Dedifferentiated amniotic fluid mesenchymal stem cell (primary cell): ENCODE data around the gene SF3B1.
"Not testable (repeated sequence)": the region's sequence is repeated elsewhere in the genome, so short reads cannot be mapped to it uniquely, and the experiment has no call there.

Experiments used
- DNase-seq: peaks from one replicate; pipeline ENCODE4 v3.0.0-alpha.2; 2016; ENCODE audit errors: extremely low spot score

The SF3B1 gene

GRCh38 chr2:197434541-197435513 lies at the start of gene SF3B1:
Gene SF3B1, minus strand, starts transcription at chr2:197435028. Its CDS starts 29 bp downstream, at chr2:197434999.
- peak; percentile 96 for DNase-seq

DNA sequence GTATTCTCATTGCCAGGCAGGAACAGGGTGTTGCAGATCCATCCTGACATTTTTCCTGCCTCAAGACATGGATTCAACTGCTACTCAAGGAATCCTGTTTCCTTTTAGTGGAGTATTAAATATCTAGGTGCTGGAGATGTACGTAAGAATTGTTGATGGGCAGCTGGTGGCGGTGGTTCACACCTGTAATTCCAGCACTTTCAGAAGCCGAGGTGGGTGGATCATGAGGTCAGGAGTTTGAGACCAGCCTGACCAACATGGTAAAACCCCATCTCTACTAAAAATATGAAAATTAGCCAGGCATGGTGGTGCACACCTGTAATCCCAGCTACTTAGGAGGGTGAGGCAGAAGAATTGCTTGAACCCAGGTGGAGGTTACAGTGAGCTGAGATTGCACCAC lies 49.4 kb upstream of the SF3B1 start:
- not testable (repeated sequence) for DNase-seq

GRCh38 chr2:197480165-197481036 lies 45.6 kb upstream of the SF3B1 start:
- DNase-seq = no peak

DNA sequence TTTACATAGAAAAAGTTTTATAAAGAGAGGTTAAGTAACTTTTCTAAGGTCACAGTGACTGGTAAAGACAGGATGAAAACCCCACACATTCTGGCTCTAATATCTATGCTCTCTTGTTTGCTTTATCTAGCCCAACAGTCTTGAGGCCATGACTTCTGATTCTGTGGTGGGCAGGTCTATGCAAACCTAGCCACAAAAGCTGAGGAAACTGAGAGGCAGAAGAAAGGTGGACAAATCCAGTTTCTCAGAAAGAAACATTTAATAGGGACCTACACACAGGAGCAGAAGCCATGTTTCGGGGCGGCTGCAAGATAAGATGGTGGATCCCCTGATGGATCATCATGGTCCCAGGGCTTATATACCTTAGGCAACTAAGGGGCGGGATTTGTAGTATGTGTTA lies 43.0 kb upstream of the SF3B1 start:
- DNase-seq = no peak

DNA sequence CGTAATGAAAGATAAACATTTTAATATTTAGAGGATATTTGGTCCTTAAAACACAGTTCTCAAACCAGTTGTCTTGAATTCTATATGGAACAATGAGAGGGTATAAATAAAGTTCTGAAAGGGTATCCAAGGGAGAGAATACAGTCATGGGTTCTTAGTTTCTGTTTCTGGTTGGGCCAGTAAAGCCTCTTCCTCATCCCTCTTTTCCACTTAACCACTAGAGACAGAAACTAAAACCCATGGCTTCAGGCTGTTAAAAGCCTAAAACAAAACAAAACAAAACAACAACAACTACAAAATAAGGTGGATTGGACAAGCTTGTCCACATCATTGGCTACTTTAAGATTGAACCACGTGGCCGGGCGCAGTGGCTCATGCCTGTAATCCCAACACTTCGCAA lies 37.3 kb upstream of the SF3B1 start:
- no peak for DNase-seq

GRCh38 chr2:197464175-197464574 lies 29.3 kb upstream of the SF3B1 start:
- no peak for DNase-seq

- no peak for DNase-seq
Observed at GRCh38 chr2:197461057-197461456, 26.2 kb upstream of the SF3B1 start.

DNA sequence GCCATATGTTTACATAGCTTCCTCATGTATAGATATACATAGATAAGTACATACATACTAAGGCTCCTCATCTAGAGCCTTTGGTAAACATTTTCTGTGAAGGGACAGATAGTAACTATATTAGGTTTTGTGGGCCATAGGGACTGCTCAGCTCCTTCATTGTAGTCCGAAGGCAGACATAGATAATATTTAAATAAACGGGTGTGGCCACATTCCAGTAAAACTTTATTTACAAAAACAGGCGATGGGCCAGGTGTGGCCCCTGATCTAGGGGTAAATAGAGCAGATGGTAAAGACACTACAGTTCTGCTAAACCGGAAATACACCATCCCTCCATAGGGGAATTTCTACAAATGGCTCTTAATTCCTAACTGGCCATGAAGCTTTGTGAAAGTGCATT lies 25.8 kb upstream of the SF3B1 start:
- DNase-seq = no peak

GRCh38 chr2:197455428-197455827 lies 20.6 kb upstream of the SF3B1 start:
- DNase-seq = no peak

GRCh38 chr2:197454923-197455322 lies 20.1 kb upstream of the SF3B1 start:
- no peak for DNase-seq

- DNase-seq = peak; percentile 27
Observed at GRCh38 chr2:197453914-197454398, 19.1 kb upstream of the SF3B1 start.

GRCh38 chr2:197453123-197453913 lies 18.5 kb upstream of the SF3B1 start, which contains the start of gene COQ10B:
Gene COQ10B, plus strand, starts transcription at chr2:197453552. Its CDS starts 9 bp downstream, at chr2:197453561.
- DNase-seq = peak; percentile 100

GRCh38 chr2:197452754-197453122 lies 17.9 kb upstream of the SF3B1 start:
- DNase-seq = no peak

DNA sequence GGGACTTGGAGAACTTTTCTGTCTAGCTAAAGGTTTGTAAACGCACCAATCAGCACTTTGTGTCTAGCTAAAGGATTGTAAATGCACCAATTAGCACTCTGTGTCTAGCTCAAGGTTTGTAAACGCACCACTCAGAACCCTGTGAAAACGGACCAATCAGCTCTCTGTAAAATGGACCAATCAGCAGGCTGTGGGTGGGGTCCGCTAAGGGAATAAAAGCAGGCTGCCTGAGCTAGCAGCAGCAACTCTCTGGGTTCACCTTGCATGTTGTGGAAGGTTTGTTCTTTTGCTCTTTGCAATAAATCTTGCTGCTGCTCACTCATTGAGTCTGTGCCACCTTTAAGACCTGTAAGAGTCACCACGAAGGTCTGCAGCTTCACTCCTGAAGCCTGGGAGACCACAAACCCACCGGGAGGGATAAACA lies 16.1 kb upstream of the SF3B1 start:
- not testable (repeated sequence) for DNase-seq

GRCh38 chr2:197450465-197450864 lies 15.6 kb upstream of the SF3B1 start:
- DNase-seq = no peak

DNA sequence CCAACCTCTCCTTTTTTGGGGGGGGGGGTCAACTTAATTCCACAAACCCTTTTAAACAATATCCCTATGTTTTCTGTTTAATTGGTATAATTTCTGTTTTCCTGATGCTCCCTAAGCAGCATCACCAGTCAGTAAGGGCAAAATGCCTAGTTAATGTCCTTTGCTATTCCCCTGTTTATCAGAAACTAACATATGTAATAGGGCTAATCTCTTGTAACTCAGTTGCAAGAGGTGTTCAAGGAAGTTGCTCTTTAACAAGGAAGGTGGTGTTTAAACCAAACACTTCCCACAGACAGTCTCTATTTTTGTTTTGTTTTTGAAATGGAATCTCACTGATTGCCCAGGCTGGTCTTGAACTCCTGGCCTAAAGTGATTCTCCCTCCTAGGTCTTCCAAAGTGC lies 12.0 kb upstream of the SF3B1 start:
- no peak for DNase-seq

- DNase-seq = no peak
Observed at GRCh38 chr2:197445746-197446145, 10.9 kb upstream of the SF3B1 start.

GRCh38 chr2:197442857-197443256 lies 8.0 kb upstream of the SF3B1 start:
- DNase-seq = no peak

DNA sequence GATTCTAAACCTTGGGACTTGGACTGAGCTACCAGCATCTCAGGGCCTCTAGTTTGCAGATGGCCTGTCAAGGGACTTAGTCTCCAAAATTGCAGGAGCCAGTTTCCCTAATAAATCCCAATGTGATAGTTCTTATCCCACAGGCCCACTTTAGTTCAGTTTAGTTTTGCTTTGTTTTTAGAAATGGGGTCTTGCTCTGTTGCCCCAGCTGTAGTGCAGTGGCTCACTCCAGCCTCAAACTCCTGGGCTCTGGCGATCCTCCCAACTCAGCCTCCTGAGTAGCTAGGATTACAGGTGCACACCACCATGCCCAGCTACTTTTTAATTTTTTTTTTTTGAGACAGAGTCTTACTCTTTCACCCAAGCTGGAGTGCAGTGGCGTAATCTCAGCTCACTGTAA lies 2.6 kb upstream of the SF3B1 start:
- no peak for DNase-seq

DNA sequence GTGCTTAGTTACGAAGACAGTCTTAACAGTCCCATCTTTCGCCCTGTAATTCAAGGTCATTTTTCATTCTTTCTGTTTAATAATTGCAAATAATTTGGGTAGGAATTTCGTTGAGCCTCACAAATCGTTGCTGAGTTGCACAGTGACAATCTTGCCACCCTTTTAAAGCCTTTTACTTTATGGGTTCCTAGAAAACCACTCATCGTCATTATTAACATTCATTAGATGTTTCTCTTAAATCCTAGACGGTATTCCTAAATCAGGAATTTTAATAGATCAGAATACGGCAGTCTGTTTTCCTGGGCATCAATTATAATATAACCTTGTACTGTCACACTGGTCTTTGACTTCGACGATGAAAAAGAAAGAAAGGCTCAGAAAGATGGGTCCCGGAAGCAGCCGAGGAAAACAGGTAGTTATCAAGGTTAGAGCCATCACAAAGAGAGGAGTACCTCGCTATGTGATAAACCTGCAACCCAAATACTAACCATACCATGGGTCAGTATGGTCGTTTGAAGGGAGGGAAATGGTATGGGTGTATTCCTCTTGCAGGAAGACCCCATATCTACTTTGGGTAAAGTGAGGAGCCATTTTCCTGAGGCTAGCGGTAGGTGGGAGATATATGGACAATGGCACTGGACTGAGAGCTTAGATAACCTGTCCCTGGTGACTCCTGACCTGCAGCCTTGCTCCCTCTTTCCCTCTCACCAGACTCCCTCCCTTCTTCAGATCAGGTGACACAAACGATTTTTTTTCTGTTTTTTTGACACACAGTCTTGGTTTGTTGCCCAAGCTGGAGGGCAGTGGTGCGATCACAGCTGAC lies 981 bp upstream of the SF3B1 start:
- DNase-seq = no peak
